COLO829 (cell line): Measurements from ENCODE around the gene EML4.
A peak's percentile ranks its signal among the peaks of the same experiment; 100 is the strongest.

ENCODE experiments used
- DNase-seq: peaks from one replicate; pipeline ENCODE4 v3.0.0; 2012; ENCODE audit warnings: low spot score

Gene EML4

DNA sequence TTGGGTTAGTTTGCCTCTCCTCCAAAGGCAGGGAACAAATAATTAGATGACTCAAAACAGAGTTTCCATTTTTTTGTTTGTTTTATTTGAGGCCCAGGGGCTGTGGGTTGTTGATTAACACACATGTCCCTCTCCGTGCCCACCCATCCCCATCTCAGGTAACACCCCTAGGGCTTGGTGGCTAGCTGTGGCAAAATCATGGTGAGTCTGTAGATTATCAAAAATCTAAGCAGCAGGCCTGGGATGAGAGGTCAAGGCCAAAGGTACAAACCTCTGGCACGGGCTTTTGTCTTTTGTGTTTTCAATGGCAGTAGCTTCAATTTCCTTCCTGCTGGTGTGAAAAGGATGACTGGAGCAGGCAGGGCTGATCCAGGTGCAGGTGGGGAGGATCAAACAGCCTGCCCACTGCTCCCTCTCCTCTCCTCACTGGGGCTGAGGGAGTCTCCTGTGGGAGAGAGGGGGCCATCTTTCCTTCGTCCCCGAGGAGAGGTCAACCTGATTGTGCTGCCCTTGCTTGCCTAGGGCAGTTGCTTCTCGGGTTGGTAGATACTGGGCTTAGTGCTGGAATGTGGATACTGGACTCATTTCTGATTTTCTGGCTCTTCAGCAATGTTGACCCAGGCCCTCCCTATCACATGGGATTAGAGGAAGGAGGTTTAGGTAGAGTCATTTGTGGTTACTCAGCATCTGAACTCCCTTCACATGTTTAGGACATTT, 31.9 kb upstream of the EML4 start:
- no peak for DNase-seq

DNA sequence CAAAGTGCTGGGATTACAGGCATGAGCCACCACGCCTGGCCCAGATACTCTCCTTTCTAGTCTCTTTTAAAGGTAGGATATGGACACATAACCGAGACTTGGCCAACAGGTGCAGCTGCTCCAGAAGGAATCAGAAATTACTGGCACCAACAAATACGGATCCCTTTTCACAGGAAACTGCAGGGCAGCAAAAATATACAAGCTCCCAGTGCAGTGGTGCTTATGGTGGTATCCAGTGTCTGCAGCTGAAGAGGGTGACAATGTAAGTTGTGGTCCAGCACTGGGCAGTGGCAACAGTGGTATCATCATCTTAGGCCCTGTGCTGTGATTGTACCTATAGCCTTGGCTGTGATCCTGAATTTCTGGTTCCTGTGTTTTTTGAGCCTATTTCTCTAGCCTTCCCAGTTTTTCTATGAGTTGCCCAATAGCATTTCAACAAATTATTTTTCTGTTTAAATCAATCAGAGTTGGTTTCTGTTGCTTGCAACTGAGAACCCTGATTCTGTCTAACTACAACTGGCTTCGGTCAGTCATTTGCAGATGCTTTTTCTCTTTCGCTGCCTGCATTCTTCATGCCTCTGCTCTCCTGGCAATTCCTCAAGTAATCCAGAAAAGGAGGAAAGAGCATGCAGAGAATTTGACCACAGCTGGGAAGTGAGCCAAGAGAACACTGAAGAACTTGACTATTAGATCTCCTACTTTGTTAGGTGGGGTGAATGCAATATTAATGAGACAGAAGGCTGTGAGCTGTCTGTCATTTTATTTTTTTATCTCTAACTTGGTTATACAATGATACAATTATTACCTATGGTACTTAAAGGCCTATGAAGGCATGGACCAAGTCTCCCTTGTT, 30.8 kb upstream of the EML4 start:
- DNase-seq: peak; percentile 67

DNA sequence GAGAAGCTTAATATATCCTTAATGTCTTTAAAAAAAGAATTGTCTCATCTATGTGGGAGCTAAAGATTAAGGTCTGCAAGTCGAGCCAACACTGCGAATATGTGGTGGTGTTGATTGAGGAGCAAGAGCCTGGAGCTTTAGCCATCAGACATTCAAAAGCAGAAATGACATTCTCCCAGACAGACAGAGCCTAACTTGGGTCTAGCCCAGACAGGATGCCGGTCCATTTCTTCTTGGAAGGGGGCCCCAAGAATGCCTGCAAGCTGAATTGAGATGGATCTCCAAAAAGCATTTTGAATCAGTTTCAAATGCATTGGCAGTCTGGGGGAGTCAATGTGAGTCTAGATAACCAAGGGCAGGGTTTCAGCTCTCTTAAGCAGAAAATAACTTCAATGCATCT, 30.1 kb upstream of the EML4 start:
- no peak for DNase-seq

DNA sequence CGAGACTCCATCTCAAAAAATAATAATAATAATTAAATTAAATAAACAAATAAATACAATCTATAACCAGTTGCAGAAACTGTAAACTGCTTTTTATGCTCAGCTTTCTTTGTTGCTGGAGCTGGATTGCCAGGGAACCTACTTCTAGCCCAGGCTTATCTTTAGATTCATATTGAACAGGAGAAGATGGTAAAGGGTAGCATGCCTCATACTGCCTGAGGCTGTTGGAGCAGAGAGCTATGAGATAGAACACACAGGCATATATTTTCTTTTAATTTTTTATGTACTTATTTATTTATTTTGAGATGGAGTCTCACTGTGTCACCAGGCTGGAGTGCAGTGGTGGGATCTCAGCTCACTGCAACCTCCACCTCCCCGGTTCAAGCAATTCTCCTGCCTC, 28.7 kb upstream of the EML4 start:
- DNase-seq: no peak

DNA sequence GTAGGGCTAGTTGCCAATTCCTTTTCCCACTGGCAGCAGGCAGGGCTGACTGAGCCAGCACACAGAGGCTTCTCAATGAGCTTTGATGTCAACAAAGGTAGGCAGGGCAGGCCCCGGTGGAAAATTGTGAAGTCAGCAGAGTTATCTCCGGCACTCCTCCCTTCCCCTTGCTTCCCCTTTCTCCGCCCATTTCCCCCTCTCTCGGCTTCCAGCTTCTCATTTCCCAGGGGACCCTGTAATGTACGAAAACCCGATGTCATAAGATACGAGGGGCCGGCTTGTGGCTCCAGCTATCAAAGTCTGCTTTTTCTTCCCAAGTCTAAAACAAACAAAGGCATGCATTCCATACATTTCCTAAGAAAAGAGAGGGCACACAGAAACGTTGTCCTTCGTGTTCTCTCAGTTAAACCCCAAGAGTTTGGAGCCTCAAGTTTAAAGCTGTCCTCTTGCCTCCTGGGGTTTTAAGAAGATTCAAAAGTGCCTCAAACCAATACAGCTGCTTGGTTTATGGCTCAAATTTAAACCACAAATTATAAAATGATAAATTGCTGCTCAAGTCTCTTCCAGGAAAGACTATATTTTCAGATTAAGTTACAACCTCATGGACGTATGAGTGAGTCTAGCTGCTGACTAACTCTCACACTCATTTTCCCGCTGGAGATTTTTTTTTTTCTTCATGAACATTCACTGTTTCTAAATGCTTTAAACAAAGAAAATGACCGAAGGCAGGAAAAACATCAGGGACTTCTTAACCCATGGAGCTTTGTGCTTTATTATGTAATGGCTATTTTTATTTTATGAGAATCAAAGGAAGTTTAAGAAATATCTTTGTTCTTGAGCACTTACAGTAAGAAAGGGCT, 27.2 kb upstream of the EML4 start:
- peak; percentile 92 for DNase-seq

DNA sequence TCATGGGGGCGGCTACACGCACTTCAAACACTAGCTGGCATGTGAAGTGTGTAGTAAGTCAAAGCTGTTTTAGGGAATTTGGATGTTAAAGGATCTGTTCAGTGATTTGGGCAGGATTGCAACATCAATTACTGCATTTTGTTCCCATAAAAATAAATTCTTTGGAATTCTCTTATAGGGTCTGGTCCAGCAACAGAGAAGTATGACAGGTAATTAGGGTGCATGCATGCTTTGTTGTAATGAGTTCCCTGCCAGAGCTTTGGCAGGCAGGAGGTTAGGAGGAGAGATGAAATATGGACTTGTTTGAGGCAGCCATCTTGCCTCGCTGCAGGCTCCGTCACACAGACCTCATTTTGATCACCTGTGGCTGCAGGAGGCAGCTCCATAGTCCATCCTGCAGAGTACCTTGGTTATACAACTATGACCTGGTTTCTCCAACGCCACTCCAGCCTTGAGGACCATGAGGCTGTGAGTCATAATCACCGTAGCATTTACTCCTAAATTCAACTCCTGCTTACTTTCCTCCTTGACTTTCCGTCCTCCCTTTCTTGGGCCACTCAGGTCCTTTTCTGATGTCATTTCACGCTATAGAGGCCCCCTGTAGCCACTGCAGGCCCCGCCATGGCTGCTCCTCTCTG, 26.5 kb upstream of the EML4 start:
- DNase-seq: peak; percentile 23

DNA sequence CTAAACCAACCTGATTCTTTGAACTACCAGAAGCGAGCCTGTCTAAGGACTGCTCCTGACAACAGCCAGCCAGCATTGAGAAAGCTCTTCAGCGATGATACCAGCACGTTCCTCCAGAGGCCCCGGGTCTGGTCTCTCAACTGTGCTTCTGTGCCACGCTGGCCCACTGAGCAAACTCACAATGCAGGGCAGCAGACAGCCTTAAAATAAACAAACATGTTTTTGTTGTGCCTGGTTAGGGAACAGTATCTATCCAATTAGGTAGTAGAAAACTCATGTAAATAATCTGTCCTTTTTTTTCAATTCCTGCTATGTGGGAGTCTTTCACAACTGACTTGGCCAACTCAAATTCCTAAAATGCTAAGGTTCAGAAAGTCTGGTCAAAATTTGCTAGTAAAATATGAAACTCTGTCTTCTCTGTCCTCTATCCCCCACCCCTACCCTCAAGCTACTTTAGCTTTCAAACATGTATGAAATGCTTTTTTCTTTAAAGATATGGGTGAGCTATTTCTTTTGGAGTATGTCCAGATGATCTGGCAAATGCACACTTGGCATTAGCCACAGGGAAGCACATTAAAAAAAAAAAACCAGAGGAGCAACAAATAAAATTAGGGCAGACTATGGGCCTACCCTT, 21.4 kb upstream of the EML4 start:
- DNase-seq: no peak

DNA sequence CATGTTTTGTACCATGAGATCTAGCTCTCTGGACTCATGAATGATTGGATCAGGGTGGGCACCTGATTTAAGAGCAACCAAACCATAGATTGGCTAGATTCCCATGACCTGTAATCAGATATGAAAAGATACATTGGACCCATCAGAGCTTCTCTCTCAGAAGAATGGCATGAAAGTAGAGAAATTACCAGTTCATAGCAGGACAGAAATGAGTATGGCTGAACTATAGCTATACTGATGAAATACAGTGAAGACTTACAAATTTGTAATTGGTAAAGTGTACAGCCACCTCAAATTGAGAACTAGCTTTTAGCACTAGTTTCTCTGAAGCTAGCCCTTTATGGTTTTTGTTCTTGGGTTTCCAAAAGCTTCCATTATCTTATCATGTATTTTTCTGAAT, 19.0 kb upstream of the EML4 start:
- DNase-seq: no peak

DNA sequence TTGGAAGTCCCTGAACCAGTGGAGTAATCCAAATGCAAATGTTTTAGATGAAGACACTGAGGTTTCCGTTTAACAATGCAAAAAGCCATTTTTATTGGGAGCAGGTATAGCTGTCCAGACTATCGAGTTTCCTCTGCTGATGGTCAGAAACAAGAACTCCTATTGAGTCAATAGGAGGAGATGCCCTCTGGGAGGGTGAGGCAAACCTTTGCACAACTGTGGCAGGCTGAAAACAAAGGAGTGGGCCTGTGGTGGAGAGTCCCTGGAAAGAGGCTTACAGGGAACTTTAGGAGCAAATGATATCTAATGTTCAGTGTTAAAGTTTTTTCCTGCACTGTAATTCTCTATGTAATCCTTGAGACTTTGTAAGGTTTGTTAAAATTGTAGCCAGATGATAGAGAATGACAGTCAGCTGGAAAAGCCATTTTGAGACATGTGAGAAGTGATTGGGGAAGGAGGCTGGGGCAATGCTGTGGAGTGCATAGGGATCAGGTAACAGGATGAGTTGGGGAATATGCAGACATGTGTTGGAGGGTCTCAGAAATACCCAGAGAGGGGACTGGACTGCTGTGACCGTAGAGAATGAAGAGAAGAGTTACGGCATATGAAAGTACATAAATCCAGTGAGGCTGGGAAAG, 15.1 kb upstream of the EML4 start:
- no peak for DNase-seq

DNA sequence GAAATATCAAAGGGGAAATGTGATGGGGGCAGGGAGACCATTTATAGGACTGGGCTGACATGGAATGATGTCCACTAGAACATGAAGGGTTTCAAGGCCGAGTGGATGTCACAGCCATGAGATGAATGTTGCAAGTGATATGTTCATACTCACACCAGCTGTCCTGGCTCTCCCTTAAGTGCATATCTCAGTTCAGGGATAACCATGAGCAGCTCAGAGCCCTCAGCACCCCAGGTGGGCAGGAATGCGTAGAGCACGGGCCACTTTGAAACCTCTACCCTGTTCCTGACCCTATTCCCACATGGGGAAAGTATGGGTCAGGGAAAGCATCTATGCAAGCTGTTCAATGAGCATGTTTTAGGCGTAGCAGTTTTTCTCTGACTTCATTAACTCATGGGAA, 12.4 kb upstream of the EML4 start:
- no peak for DNase-seq

DNA sequence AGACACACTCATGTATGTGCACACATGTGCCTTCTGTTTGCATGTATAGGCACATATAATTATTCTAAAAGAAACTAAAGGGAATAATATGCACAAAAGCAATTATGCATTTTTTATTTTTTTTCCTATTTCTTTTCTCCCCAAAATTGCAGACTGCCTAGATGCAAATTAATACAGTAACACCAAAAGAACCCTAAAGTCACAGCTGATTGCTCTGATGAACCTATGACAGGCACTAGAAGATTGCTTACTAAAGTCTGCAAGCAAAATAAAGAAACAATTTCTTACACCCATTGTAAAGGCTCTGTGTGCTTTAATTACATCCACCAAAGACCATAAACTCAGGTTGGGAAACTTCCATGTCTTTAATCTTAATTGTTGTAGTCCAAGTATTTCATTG, 7.7 kb upstream of the EML4 start:
- DNase-seq: no peak

DNA sequence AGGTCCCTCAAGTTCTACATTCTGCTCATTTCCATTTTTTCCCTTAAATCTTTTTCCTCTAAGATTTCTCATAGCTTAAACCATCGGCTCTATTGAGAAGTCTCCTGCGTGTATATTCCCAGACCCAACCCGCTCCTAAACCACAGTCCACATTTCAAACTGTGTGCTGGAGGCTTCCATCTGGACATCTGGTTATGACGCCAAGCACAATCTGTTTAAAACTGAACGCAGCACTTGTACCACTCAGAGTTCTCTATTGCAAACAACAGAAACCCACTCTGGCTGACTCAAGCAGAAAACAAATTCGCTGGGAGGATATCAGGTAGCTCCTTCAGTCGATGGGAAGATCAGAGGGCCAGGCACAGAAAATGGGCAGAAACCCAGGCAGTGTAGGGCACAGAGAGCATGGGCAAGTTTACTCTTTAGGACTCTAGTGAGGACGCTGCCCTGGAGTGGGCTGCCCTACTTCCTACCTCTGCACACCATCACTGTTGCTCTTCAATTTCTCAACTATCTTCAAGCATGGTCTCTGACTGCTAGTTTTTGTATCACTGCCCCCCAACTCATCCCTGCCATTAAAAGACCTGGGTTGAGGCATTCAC, 5.6 kb upstream of the EML4 start:
- DNase-seq: no peak

DNA sequence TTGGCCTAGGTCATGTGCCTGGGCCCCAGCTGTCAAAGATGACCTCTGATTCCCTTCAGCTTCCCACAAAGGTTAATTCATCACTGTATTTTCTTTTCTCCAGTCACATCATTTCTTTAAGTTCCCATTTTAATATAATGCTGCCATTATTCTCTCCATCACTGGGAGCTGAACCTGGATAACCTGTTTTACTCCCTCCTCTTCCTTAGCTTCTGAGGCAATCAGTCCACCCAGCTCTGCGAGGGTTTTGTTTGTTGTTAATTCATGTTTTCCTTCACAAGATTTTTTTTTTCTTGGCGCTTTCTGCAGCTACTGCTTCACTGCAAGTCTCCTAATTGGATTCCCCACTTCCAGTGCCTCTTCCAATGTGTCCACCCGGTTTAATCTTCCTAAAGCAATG, 5.1 kb upstream of the EML4 start:
- DNase-seq: no peak

DNA sequence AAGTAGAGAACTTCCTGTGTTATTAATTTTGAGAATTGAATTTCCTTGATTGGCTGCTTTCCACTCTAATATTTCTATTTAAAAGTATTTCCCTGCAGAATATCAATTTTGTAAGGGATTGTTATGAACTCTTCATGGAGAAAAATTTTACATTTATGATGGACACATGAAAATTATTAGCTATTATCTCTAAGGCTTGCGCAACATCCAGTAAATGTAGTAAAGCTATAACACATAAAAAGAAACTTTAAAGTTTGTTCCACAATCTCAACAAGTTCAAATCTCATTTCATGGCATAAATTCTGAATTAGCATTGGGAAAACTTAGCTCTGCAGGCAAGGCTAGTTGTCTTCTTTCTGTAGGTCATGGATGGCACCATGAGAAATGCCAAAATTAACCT, 4.2 kb upstream of the EML4 start:
- no peak for DNase-seq

DNA sequence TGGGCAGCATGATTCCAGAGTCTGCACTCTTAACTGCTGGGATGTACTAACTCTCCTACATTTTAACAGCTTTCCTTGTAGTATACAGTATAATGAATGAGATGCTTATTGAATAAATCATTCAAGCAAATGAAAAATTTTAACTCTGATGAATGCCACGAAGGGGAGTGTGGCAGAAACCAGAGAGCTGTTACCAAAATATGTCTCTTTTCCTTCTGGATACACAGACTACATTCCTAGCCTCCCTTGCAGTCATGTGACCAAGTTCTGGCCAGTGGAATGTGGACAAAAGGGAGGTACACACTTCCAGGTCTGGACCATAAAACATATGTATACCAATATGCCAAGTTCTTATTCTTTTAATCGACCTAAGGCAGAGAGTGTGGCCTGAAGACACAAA, 1.7 kb upstream of the EML4 start:
- DNase-seq: no peak

DNA sequence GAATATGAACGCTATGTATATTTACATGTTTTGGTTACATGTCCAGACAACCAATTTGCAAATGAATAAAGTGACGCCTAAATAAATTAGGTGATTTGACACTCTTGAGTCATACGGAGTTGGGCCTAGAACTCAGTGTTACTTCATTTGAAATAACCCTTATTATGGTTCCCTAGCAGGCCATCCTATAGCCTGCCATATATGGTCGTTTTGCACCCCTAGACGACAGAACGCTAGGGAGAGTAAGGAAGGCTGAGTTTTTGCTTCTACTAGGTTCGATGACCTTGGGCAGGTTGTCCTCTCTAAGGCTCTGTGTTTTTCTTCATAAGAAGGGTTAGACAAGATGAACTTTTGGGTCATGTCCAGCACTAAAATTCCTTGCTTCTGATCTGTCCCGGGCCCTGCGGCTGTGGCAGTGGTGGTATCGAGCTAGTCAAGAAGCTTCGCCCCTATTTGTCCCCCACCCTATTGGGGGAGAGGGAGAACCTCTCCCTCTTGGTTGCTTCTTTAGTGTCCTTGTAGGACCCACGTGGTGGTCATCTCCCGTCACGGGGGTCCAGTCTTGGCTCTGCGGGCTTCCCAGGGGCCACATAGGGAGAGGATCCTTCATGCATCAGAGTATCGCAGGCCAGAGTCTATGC, 574 bp upstream of the EML4 start:
- DNase-seq: no peak

DNA sequence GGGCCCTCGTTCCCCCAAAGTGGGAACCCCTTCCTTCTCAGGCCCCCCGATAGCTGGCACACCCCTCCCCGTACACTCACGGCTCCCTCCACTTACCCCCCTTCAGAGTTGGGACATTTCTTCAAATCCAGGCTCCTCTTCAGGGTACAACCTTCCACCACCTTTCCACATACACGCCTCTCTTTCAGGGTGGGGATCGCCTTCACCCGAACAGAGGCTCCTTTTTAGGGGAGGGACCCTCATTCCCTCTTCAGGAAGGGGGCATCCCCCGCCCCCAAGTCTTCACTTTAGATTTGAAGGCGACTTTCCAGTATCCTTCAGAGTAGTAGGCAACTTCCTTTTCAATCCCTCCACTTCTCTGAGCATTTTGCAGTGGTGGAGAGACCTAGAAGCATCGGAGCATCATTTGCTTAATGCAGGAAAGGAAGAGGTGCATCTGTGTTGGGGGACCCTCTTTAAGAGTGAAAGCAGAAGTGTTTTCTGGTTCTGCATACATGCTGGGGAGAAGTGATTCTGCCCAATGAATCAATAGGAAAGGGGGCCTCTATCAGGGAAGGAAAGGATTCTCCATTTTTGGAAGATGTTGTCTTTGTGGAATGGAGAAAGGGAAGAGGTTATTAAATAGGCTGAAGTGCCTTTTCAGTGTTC, 845 bp downstream of the EML4 start:
- DNase-seq: no peak

DNA sequence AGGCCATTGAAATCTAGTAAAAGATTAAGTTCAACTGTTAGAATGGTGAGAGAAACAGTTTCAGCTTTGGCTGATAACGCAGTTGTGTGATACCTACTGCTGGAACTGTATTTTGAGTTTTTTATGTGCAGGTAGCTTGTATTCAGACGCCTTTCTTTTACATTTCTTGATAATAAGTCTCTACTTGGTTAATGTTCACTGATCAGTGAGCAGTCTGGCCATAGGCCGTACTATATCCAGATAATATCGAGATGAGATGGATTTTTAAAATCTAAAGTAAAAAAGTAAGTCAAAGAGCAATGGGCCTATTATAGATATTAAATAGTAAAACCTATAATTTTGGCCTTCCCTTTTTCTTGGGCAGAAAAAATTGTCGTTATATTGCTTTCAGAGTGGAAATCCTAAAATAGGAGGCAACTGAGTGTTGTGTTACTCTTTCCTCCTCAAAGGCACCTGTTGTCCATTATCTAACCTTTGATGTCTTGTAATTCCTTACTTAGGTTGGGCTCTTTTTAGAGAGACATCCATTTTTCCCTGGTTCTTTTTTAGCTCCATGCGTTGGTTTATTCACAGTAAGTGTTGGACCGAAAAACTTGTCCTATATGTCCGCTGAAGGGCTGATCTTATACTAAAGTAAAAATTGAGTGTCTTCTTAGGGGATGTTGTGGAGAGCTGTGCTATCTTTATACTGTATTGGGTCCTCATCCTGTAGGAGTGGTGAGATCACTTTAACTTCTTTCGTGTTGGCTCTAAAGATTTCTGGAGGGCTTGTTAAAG, 1.7 kb downstream of the EML4 start:
- no peak for DNase-seq

DNA sequence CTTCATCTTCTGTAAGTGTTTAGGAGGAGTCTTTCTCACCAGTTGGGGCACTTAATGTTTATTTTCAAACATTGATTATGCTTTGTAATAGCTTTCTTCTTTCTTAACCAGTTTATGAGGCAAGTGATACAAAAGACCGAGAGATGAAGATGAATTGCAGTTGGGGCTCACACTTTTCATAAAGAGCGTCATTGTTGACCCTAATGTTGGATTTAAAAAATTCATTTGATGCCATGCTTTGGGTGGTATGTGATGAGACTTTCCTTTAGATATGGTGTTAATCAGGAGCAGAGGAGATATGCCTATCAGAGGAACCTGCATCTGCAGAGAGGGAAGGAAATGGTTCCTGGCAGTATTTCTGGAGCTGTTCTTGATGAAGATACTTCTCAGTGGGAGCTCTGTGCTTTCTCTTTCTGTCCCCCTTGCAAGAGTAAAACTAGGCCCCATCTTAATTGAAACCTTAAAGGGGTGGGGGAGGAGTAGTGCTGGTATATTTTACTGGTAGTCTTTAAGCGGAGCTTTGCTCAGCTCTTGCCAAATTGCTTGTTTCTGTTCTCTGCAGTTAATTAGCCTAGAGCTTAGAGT, 2.3 kb downstream of the EML4 start:
- no peak for DNase-seq
